ENCODE data around the gene DCLK1. TPM values are rescaled to one million over a fixed set of nuclear protein-coding genes. Genes with fewer than 3 reads are reported as not detected.

Gene DCLK1
- total RNA-seq, 1 experiment from 2014 or later, result 1.4 TPM

DNA sequence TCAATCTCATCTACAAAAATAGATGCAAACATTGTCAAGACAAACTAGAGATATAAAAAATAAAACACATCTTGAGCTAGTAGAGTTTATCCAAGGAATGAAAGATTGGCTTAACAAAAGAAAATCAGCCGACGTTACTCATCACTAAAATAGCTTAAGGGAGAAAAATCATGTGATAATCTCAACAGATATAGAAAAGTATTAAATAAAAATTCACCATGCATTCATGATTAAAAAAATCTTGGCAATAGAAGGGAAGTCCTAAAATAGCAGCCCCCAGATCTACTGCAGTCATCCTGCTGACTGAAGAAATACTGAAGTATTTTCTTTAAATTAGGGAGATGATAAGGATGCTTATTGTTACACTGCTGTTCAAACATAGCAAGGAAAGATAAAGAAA is 12.6 kb upstream of the DCLK1 start:
- H3K4me3 ChIP-seq, result no peak overlapping the region
- TF ChIP-seq, protein P1, sequence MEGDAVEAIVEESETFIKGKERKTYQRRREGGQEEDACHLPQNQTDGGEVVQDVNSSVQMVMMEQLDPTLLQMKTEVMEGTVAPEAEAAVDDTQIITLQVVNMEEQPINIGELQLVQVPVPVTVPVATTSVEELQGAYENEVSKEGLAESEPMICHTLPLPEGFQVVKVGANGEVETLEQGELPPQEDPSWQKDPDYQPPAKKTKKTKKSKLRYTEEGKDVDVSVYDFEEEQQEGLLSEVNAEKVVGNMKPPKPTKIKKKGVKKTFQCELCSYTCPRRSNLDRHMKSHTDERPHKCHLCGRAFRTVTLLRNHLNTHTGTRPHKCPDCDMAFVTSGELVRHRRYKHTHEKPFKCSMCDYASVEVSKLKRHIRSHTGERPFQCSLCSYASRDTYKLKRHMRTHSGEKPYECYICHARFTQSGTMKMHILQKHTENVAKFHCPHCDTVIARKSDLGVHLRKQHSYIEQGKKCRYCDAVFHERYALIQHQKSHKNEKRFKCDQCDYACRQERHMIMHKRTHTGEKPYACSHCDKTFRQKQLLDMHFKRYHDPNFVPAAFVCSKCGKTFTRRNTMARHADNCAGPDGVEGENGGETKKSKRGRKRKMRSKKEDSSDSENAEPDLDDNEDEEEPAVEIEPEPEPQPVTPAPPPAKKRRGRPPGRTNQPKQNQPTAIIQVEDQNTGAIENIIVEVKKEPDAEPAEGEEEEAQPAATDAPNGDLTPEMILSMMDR (conservative IDR thresholded peaks at IDR 0.05), result no peak
- TF ChIP-seq EZH2 (IDR thresholded peaks at IDR 0.05; ENCODE audit: low read depth), result no peak
- POLR2A ChIA-PET (ENCODE audit: unreplicated experiment), result no interaction called here
- H3K9me3 ChIP-seq (ENCODE audit: insufficient read depth, low read depth), result 0 out of 2 replicates have a peak, but pooled peaks cover 9% of the 10 kb centered on the region
- H3K79me2 ChIP-seq (ENCODE audit: low read depth), result no peaks in the 10 kb centered on the region
- no TSS peak for BruUV-seq (replicated peaks)
- H3K27me3 ChIP-seq (ENCODE audit: insufficient read depth, low read depth), result no peaks in the 10 kb centered on the region
- H3K27ac ChIP-seq, result no peak overlapping the region
- CTCF ChIA-PET, result no interaction called here
- no peaks in the 10 kb centered on the region for H3K9me2 ChIP-seq (ENCODE audit: insufficient read depth)
- intact Hi-C loops (cut with micrococcal nuclease; ENCODE audit: unreplicated experiment), result no loop called here
- no peak overlapping the region for H3K4me2 ChIP-seq
- no peaks in the 10 kb centered on the region for H4K20me1 ChIP-seq (ENCODE audit: insufficient read depth)
- no peaks in the 10 kb centered on the region for H3F3A ChIP-seq (ENCODE audit: insufficient read depth, low read depth)
- DNase-seq, result no peak
- H3K4me1 ChIP-seq (replicated peaks; ENCODE audit: insufficient read depth), result no peaks in the 10 kb centered on the region; the same call in 1 of the 2 replicates
- H3K36me3 ChIP-seq (ENCODE audit: low read depth), result no peaks in the 10 kb centered on the region
- no peak overlapping the region for H2AFZ ChIP-seq

GRCh38 chr13:36142735-36143134 is 11.6 kb upstream of the DCLK1 start:
- no peaks in the 10 kb centered on the region for H3K27me3 ChIP-seq (ENCODE audit: insufficient read depth, low read depth)
- H2AFZ ChIP-seq, result no peak overlapping the region
- no peaks in the 10 kb centered on the region for H3K79me2 ChIP-seq (ENCODE audit: low read depth)
- H3F3A ChIP-seq (ENCODE audit: insufficient read depth, low read depth), result no peaks in the 10 kb centered on the region
- ChIA-PET POLR2A (ENCODE audit: unreplicated experiment) (no interaction called here), CTCF (no interaction called here)
- no peak overlapping the region for H3K4me2 ChIP-seq
- H3K36me3 ChIP-seq (ENCODE audit: low read depth), result no peaks in the 10 kb centered on the region
- no peaks in the 10 kb centered on the region for H3K9me2 ChIP-seq (ENCODE audit: insufficient read depth)
- H3K4me3 ChIP-seq, result no peak overlapping the region
- no TSS peak for BruUV-seq (replicated peaks)
- DNase-seq, result no peak
- no peak for TF ChIP-seq EZH2 (IDR thresholded peaks at IDR 0.05; ENCODE audit: low read depth)
- TF ChIP-seq, protein P1 (conservative IDR thresholded peaks at IDR 0.05), result no peak
- intact Hi-C loops (cut with micrococcal nuclease; ENCODE audit: unreplicated experiment), result no loop called here
- no peak overlapping the region for H3K27ac ChIP-seq
- no peaks in the 10 kb centered on the region for H4K20me1 ChIP-seq (ENCODE audit: insufficient read depth)
- no peaks in the 10 kb centered on the region for H3K4me1 ChIP-seq (replicated peaks; ENCODE audit: insufficient read depth)
- 0 out of 2 replicates have a peak, but pooled peaks cover 9% of the 10 kb centered on the region for H3K9me3 ChIP-seq (ENCODE audit: insufficient read depth, low read depth)

DNA sequence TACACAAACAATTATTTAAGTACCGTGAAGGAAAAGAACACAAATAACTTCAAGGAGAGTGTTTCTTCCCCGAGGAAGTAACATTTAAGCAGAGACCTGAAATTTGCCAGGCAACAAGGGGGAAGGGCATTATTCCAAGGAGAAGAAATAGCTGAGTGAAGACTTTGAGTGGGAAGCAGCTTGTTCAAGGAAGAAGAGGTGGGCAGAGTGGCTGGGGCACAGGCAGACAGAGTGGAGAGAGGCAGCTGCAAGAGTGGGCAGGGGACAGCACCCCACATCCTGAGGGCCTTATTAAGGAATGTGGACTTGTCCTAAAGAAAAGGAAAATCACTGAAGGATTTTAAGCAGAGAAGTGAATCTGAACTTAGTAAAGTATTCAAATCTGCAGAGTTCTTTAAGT is 4.7 kb upstream of the DCLK1 start:
- CTCF ChIA-PET, result no interaction called here
- TF ChIP-seq, protein P1 (conservative IDR thresholded peaks at IDR 0.05), result no peak
- no peak for TF ChIP-seq EZH2 (IDR thresholded peaks at IDR 0.05; ENCODE audit: low read depth)
- H3K9me3 ChIP-seq (ENCODE audit: insufficient read depth, low read depth), result no peaks in the 10 kb centered on the region
- no peak overlapping the region for H2AFZ ChIP-seq
- H3K4me3 ChIP-seq, result no peak overlapping the region
- H3F3A ChIP-seq (ENCODE audit: insufficient read depth, low read depth), result no peaks in the 10 kb centered on the region
- H3K27ac ChIP-seq, result no peak overlapping the region
- H3K27me3 ChIP-seq (ENCODE audit: insufficient read depth, low read depth), result peaks cover 8% of the 10 kb centered on the region
- H3K4me1 ChIP-seq (replicated peaks; ENCODE audit: insufficient read depth), result no peaks in the 10 kb centered on the region
- no TSS peak for BruUV-seq (replicated peaks)
- H3K36me3 ChIP-seq (ENCODE audit: low read depth), result no peaks in the 10 kb centered on the region
- no peaks in the 10 kb centered on the region for H4K20me1 ChIP-seq (ENCODE audit: insufficient read depth)
- no peak overlapping the region for H3K4me2 ChIP-seq
- DNase-seq, result no peak
- no peaks in the 10 kb centered on the region for H3K79me2 ChIP-seq (ENCODE audit: low read depth)
- POLR2A ChIA-PET (ENCODE audit: unreplicated experiment), result no interaction called here
- intact Hi-C loops (cut with micrococcal nuclease; ENCODE audit: unreplicated experiment), result no loop called here
- no peaks in the 10 kb centered on the region for H3K9me2 ChIP-seq (ENCODE audit: insufficient read depth)
